Lower leg skin (tissue), 3 donors: Measurements from ENCODE around the gene MGMT.

Experiments used
- CTCF ChIP-seq, 3 donors: fragments of 450-650 bp; IDR thresholded peaks; one replicate each; pipeline ENCODE4 v1.5.1; 2016; ENCODE audit warnings: antibody characterized with exemption in 3 of 3, mild to moderate bottlenecking in 3 of 3, moderate library complexity in 2 of 3
- POLR2A ChIP-seq, 2 donors: fragments of 450-650 bp; IDR thresholded peaks; one replicate each; pipeline ENCODE4 v1.6.1; 2016 to 2017; ENCODE audit warnings: antibody characterized with exemption in 2 of 2, mild to moderate bottlenecking in 1 of 2, moderate library complexity in 1 of 2

DNA sequence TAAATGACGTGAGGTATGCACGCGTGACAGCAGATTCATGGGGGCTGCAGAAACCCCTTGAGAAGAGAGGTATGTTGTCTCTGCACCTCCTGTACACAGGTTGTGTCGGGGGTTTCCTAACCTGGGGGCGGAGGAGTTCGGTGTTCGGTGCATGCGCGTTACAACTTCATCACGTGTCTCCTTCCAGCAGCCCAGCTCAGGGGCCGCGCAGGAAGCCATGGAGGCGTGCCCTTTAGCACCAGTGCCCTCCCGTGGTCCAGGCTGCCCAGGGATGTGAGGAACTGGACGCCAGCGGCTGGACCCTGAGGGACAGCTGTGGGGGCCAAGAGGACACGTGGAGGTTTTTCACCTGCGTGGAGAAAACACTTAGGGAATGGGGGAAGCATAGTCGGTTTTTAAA lies 310.6 kb downstream of the MGMT start:
- TF ChIP-seq CTCF (IDR thresholded peaks at IDR 0.05) = no peak
- no peak for TF ChIP-seq POLR2A (IDR thresholded peaks at IDR 0.05)
